Stomach smooth muscle (tissue), 2 donors: ENCODE results near the gene PTGR3.

ENCODE experiments used
- H3K27ac ChIP-seq: one replicate; pipeline ENCODE4 v1.7.0; 2013; ENCODE audit warnings: mild to moderate bottlenecking, low read length, inconsistent platforms
- H3K27me3 ChIP-seq, 2 donors: one replicate each; pipeline ENCODE4 v1.7.0; 2013; ENCODE audit warnings: low read length in 2 of 2; ENCODE audit not compliant: insufficient read depth in 2 of 2, control insufficient read depth in 1 of 2
- H3K36me3 ChIP-seq, 2 donors: one replicate each; pipeline ENCODE4 v1.7.0; 2013; ENCODE audit warnings: low read length in 2 of 2; ENCODE audit not compliant: control insufficient read depth in 2 of 2, insufficient read depth in 2 of 2
- H3K4me1 ChIP-seq: one replicate; pipeline ENCODE4 v1.7.0; 2013; ENCODE audit warnings: low read length; ENCODE audit not compliant: control insufficient read depth, insufficient read depth
- H3K4me3 ChIP-seq, 2 donors: one replicate each; pipeline ENCODE4 v1.7.0; 2013; ENCODE audit warnings: low read length in 2 of 2
- H3K9ac ChIP-seq, 2 donors: one replicate each; pipeline ENCODE4 v1.7.0; 2013; ENCODE audit warnings: low read length in 2 of 2, mild to moderate bottlenecking in 1 of 2
- H3K9me3 ChIP-seq, 2 donors: one replicate each; pipeline ENCODE4 v1.7.0; 2013; ENCODE audit warnings: low read length in 2 of 2; ENCODE audit not compliant: control insufficient read depth in 2 of 2
- donor health status: healthy.
- donor health status: Pancreatic carcinoma.

The PTGR3 gene, protein sequence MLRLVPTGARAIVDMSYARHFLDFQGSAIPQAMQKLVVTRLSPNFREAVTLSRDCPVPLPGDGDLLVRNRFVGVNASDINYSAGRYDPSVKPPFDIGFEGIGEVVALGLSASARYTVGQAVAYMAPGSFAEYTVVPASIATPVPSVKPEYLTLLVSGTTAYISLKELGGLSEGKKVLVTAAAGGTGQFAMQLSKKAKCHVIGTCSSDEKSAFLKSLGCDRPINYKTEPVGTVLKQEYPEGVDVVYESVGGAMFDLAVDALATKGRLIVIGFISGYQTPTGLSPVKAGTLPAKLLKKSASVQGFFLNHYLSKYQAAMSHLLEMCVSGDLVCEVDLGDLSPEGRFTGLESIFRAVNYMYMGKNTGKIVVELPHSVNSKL

DNA sequence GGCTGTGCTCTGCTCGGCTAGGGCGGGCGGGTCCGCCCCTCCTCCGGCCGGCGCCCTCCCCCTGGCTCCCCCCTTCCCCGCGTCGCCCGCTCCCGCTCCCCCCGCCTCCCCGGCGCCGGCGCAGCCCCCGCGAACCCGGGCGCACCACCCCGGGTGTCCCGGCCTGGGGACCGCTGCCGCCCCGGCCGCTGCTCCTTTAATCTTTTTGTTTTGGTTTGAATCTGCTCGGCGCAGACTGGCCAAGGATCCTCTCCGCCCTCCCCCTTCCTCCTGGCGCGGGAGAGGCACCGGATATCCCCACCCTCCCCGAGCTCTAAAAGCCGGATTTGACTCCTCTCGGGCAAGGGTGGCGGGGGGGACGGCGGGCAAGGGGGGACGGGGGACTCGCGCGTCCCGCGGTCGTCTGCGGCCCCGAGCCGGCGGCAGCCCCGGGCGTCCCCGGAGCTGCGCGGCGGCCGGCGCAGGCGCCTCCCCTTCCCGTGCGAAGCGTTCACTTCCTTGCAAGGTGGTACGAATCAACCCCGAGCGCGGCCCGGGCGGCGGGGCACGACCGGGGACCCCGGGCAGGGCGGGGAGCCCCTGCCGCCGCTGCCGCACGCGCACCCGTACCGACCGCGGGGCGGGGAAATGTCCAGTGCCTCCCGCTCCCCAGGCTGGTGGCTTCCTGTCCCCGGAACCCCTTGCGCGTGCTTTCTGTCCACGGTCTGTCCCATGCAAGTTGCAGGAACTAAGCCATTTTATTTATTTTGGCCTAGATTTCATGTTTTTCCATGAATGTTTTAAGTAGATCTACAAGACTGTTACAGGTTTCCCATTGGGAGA, at the start of gene PTGR3:
TSS of gene PTGR3 (minus strand) at position 11 of the 822 bp plus-strand sequence. CDS start 81 bp downstream, outside the sequence.
- no peaks in the 10 kb centered on the region for H3K36me3 ChIP-seq
- peak within 1 kb of the TSS; percentile 86 to 89 for H3K9ac ChIP-seq

DNA sequence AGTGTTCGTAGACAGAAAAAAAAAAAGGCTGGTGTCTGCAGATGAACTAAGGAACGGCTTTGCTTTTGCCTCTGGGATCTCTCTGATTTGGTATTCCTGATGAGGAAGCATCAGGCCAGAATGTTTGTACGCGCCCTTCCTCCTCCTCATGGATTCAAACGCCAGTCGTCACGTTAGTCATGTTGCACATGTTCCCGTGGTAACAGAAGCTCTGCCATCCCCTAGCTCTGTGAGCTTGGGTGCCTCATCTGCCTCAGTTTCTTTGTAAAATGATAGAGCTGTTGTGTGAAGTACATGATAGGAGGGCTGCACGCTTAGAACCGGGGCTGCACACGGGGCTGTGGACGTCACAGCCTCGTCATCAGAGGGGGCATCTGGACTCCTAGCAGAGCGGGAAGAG, 48.7 kb upstream of the PTGR3 start:
- Histone ChIP-seq H3K9me3 (no peaks in the 10 kb centered on the region), H3K4me1 (peaks cover 11% of the 10 kb centered on the region)

More for the DNA sequence above, at the start of gene PTGR3:
- H3K27ac ChIP-seq, result peak within 1 kb of the TSS; percentile 95
- peak within 1 kb of the TSS; percentile 74 to 98 for H3K4me3 ChIP-seq
- peaks cover 14% of the 10 kb centered on the region for H3K4me1 ChIP-seq
- no peaks in the 10 kb centered on the region for H3K27me3 ChIP-seq
- H3K9me3 ChIP-seq, result no peaks in the 10 kb centered on the region

GRCh38 chr18:75256376-75256775, 47.4 kb upstream of the PTGR3 start:
- H3K4me1 ChIP-seq, result peaks cover 11% of the 10 kb centered on the region

More for the DNA sequence above, 48.7 kb upstream of the PTGR3 start:
- H3K36me3 ChIP-seq, result peaks cover 0 to 3% of the 10 kb centered on the region in 2 donors
- H3K27ac ChIP-seq, result no peak overlapping the region
- H3K9ac ChIP-seq, result no peak overlapping the region
- no peak overlapping the region for H3K4me3 ChIP-seq
- no peaks in the 10 kb centered on the region for H3K27me3 ChIP-seq

DNA sequence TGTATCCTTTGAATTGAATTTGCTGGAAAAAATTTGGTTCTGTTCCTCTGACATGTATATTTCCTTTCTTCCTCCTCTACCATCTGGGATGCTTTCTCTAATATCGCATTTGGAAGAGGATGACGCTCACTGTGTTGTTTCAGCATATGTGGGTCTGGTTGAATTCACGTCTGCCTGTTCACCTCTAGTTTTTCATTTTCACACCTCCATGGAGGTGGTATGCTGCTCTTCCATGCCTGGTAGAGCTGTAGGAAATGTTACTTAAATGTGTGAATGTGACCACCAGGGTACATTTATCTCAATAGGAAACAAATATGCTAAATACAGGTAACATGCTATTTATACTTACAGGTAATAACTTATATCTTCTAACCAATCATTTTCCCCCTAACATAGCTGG, 46.2 kb upstream of the PTGR3 start:
- no peak overlapping the region for H3K4me3 ChIP-seq
- no peaks in the 10 kb centered on the region for H3K9me3 ChIP-seq
- no peak overlapping the region for H3K27ac ChIP-seq
- H3K36me3 ChIP-seq, result no peaks in the 10 kb centered on the region
- H3K9ac ChIP-seq, result no peak overlapping the region
- no peaks in the 10 kb centered on the region for H3K27me3 ChIP-seq
- H3K4me1 ChIP-seq, result peaks cover 11% of the 10 kb centered on the region

More at GRCh38 chr18:75256376-75256775, 47.4 kb upstream of the PTGR3 start:
- Histone ChIP-seq H3K9ac (no peak overlapping the region), H3K36me3 (peaks cover 0 to 2% of the 10 kb centered on the region in 2 donors), H3K27me3 (no peaks in the 10 kb centered on the region), H3K9me3 (no peaks in the 10 kb centered on the region), H3K27ac (no peak overlapping the region), H3K4me3 (no peak overlapping the region)

GRCh38 chr18:75253784-75254183, 44.8 kb upstream of the PTGR3 start:
- Histone ChIP-seq H3K27ac (peak overlapping the region; percentile 13), H3K4me1 (peaks cover 17% of the 10 kb centered on the region), H3K27me3 (no peaks in the 10 kb centered on the region), H3K4me3 (peak overlapping the region; percentile 16 to 26), H3K9me3 (no peaks in the 10 kb centered on the region), H3K9ac (peak overlapping the region in 1 of 2 donors; percentile 41), H3K36me3 (no peaks in the 10 kb centered on the region)

DNA sequence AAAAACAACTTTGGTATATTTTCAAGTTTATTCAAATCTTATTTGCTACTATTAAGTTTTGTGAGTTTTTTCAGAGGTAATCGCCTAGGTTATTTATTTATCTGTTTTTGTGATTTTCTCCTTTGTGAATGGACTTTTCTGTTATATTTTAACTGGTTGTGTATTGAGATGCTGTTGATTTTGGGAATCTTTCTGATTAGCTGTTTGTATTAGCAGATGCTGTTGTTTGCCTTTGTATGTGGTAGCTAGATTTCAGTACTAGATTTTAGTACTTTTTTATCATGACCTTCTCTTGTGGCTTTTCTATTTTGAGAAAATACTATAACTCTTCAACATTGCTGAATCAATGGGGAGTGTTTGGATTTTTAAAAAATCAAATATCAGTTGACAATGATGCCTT, 44.1 kb upstream of the PTGR3 start:
- Histone ChIP-seq H3K4me1 (peaks cover 20% of the 10 kb centered on the region), H3K4me3 (peak overlapping the region in 1 of 2 donors; percentile 26), H3K27me3 (no peaks in the 10 kb centered on the region), H3K9ac (no peak overlapping the region), H3K36me3 (no peaks in the 10 kb centered on the region), H3K27ac (no peak overlapping the region), H3K9me3 (no peaks in the 10 kb centered on the region)

DNA sequence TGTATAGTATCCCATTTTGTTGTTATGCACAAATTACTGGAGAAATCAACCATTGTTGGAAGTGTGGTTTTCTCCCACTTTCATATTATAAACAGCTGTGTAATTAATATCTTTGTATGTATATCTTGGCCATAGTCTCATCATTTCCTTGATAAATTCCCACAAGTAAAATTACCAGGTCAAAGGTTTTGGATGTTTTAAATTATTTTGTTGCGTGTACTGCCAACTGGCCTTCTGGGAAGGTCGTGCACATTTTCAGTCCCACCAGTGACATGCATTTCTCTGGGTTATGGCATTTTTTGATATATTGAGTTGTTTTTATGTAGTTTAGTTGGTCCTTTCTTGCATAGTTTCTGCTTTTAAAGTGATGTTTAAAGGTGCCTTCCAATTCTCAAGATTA, 43.2 kb upstream of the PTGR3 start:
- Histone ChIP-seq H3K27ac (no peak overlapping the region), H3K27me3 (no peaks in the 10 kb centered on the region), H3K4me3 (no peak overlapping the region), H3K9ac (no peak overlapping the region), H3K36me3 (no peaks in the 10 kb centered on the region), H3K4me1 (peaks cover 21% of the 10 kb centered on the region), H3K9me3 (no peaks in the 10 kb centered on the region)

GRCh38 chr18:75251466-75251865, 42.5 kb upstream of the PTGR3 start:
- H3K36me3 ChIP-seq, result no peaks in the 10 kb centered on the region
- H3K27me3 ChIP-seq, result no peaks in the 10 kb centered on the region
- H3K4me1 ChIP-seq, result peaks cover 28% of the 10 kb centered on the region
- H3K9ac ChIP-seq, result no peak overlapping the region
- no peak overlapping the region for H3K4me3 ChIP-seq
- H3K27ac ChIP-seq, result no peak overlapping the region
- H3K9me3 ChIP-seq, result no peaks in the 10 kb centered on the region

GRCh38 chr18:75250471-75250821, 41.5 kb upstream of the PTGR3 start:
- Histone ChIP-seq H3K9ac (no peak overlapping the region), H3K9me3 (no peaks in the 10 kb centered on the region), H3K27ac (no peak overlapping the region), H3K27me3 (no peaks in the 10 kb centered on the region), H3K36me3 (no peaks in the 10 kb centered on the region), H3K4me3 (no peak overlapping the region), H3K4me1 (peaks cover 36% of the 10 kb centered on the region)

DNA sequence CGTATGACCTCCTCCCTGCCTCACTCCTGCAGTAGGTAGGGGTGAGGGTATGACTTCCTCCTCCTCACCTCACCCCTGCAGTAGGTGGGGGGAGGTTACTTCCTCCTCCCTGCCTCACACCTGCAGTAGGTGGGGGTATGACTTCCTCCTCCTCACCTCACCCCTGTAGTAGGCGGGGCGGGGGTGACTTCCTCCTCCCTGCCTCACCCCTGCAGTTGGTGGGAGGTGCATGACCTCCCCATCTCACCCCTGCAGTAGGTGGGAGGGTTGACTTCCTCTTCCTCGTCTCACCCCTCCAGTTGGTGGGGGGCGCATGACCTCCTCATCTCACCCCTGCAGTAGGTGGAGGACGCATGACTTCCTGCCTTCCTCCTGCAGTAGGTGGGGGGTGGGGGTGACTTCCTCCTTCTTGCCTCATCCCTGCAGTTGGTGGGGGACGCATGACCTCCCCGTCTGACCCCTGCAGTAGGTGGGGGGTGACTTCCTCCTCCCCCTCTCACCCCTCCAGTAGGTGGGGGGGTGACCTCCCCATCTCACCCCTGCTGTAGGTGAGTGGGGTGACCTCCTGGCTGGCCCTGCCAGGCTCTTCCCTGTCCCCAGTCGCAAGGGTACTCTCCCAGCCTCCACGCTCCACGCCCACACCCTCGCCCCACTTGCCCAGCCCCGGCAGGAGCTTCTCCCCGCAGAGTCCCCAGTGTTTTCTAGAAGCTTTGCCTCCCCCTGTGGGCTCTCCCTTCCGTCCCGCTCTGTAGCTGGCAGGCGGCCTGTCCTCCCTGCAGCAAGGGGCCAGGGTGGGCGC, 40.9 kb upstream of the PTGR3 start:
- H3K27me3 ChIP-seq, result no peaks in the 10 kb centered on the region
- H3K36me3 ChIP-seq, result no peaks in the 10 kb centered on the region
- no peaks in the 10 kb centered on the region for H3K9me3 ChIP-seq
- H3K4me3 ChIP-seq, result no peak overlapping the region
- H3K9ac ChIP-seq, result no peak overlapping the region
- peaks cover 41% of the 10 kb centered on the region for H3K4me1 ChIP-seq
- peak overlapping the region; percentile 75 for H3K27ac ChIP-seq
